K562 (cell line): Measurements from ENCODE around the gene BLTP2. TPM values are rescaled to one million over a fixed set of nuclear protein-coding genes. Genes with fewer than 3 reads are reported as not detected.
A peak's percentile ranks its signal among the peaks of the same experiment; 100 is the strongest.

ENCODE experiments used
- ARID1B ChIP-seq: fragments of 450-650 bp; IDR thresholded peaks from 2 replicates; pipeline ENCODE4 v1.6.1; 2016; ENCODE audit warnings: antibody characterized with exemption, mild to moderate bottlenecking, inconsistent platforms
- ATF3 ChIP-seq, 2 experiments: fragments of 450-650 bp in 1 of 2; sonication (generic) in 1 of 2; formaldehyde crosslinking in 1 of 2; IDR thresholded peaks in 1 of 2; conservative IDR thresholded peaks in 1 of 2; 2 replicates each; pipeline versions ENCODE4 v1.6.1 to v1.8.1; 2016 to 2023; ENCODE audit warnings: mild to moderate bottlenecking in 2 of 2, moderate library complexity in 2 of 2, inconsistent platforms in 1 of 2, missing genetic modification reagents in 1 of 2
- ATF7 ChIP-seq: fragments of 450-650 bp; IDR thresholded peaks from 2 replicates; pipeline ENCODE4 v1.7.1; 2014; ENCODE audit warnings: mild to moderate bottlenecking, moderate library complexity
- BACH1 ChIP-seq: fragments of 200-800 bp; sonication (Bioruptor generic); IDR thresholded peaks from 2 replicates; pipeline ENCODE4 v1.6.1; 2016; ENCODE audit warnings: missing genetic modification characterization, missing compliant biosample characterization
- CBX3 ChIP-seq, 2 experiments: IDR thresholded peaks; 1 replicate in 1 of 2; 2 replicates in 1 of 2; pipeline ENCODE4 v1.6.1; 2012; ENCODE audit warnings: inconsistent platforms in 2 of 2, low read length in 2 of 2, borderline replicate concordance in 1 of 2, control low read depth in 1 of 2
- CHD4 ChIP-seq: fragments of 200-600 bp; sonication (generic); IDR thresholded peaks from 3 replicates; pipeline ENCODE4 v1.6.1; 2012; ENCODE audit warnings: low read depth, mild to moderate bottlenecking, mixed read lengths, low read length, inconsistent platforms; ENCODE audit not compliant: insufficient read depth, insufficient replicate concordance, poor library complexity, severe bottlenecking
- FOXK1 ChIP-seq: sonication (generic); formaldehyde crosslinking; IDR thresholded peaks from 2 replicates; pipeline ENCODE4 v1.8.0; 2022; ENCODE audit warnings: missing genetic modification reagents, mild to moderate bottlenecking, borderline replicate concordance
- HDGF ChIP-seq: fragments of 450-650 bp; IDR thresholded peaks from 2 replicates; pipeline ENCODE4 v1.6.1; 2016
- KLF1 ChIP-seq: fragments of 450-650 bp; IDR thresholded peaks from 2 replicates; pipeline ENCODE4 v1.6.1; 2016; ENCODE audit warnings: missing genetic modification characterization, missing compliant biosample characterization
- MAFF ChIP-seq: IDR thresholded peaks from 2 replicates; pipeline ENCODE4 v1.6.1; 2012; ENCODE audit warnings: low read length, improper control_type of control experiment
- MXI1 ChIP-seq: IDR thresholded peaks from 2 replicates; pipeline ENCODE4 v1.6.1; 2011; ENCODE audit warnings: low read depth, mild to moderate bottlenecking, improper control_type of control experiment, low read length
- PKNOX1 ChIP-seq: fragments of 450-650 bp; IDR thresholded peaks from 2 replicates; pipeline ENCODE4 v1.6.1; 2016
- TBP ChIP-seq: optimal IDR thresholded peaks from 2 replicates; pipeline ENCODE3; 2011; ENCODE audit warnings: low read depth, low read length, improper control_type of control experiment
- ZFX ChIP-seq: sonication (generic); formaldehyde crosslinking; IDR thresholded peaks from 2 replicates; pipeline ENCODE4 v1.8.0; 2022; ENCODE audit warnings: mild to moderate bottlenecking, missing genetic modification reagents, moderate library complexity
- ZNF316 ChIP-seq: fragments of 450-650 bp; IDR thresholded peaks from 2 replicates; pipeline ENCODE4 v1.6.1; 2016
- ZNF408 ChIP-seq: fragments of 250-450 bp; sonication (Bioruptor Pico); IDR thresholded peaks from 2 replicates; pipeline ENCODE4 v1.4.0; 2020; ENCODE audit warnings: low read depth, mild to moderate bottlenecking, moderate library complexity
- ZNF431 ChIP-seq: sonication (generic); formaldehyde crosslinking; IDR thresholded peaks from 2 replicates; pipeline ENCODE4 v1.8.0; 2022; ENCODE audit warnings: mild to moderate bottlenecking, missing genetic modification reagents
- polyA plus RNA-seq, 8 experiments: library from polyadenylated mRNA; depleted of rRNA in 4 of 8; stranded (reverse) in 5 of 8; unstranded in 3 of 8; fragments of >200 nt; fragmentation: Nextera tagmentation in 2 of 8; fragmentation: Illumina TruSeq in 1 of 8; extraction: Ambion mirVana in 2 of 8; extraction: Trizol in 1 of 8; gene quantifications; 2 replicates each; pipeline versions ENCODE4 v1.2.1 to v1.2.3, GENCODE V29; 2011 to 2014; ENCODE audit warnings: inconsistent platforms in 1 of 8, missing spikeins in 1 of 8
- total RNA-seq, 7 experiments: library from RNA; depleted of rRNA in 6 of 7; stranded (reverse); fragments of >200 nt in 6 of 7; fragmentation: Illumina TruSeq in 2 of 7; extraction: Trizol in 2 of 7; gene quantifications; 2 replicates each; pipeline versions ENCODE4 v1.2.1 to v1.2.3, GENCODE V29; 2011 to 2021; ENCODE audit warnings: low replicate concordance in 1 of 7
- TF ChIP-seq, protein P1 (sequence below): fragments of 450-650 bp; IDR thresholded peaks from 2 replicates; pipeline ENCODE4 v1.7.1; 2018; ENCODE audit warnings: mild to moderate bottlenecking, low read depth; ENCODE audit not compliant: partially characterized antibody
- TF ChIP-seq, protein P2 (sequence below): fragments of 450-650 bp; IDR thresholded peaks from 2 replicates; pipeline ENCODE4 v1.6.1; 2017; ENCODE audit warnings: mild to moderate bottlenecking, moderate library complexity
- TF ChIP-seq, protein P3 (sequence below): fragments of 450-650 bp; formaldehyde crosslinking; IDR thresholded peaks from 2 replicates; pipeline ENCODE4 v1.4.0; 2022; ENCODE audit warnings: missing genetic modification characterization

Gene BLTP2
- total and polyA plus RNA-seq, 9 of the 15 experiments (the other 6 are each of a cell fraction or from before 2014, with no cell fraction given): 14.7 to 174 (median 103) TPM

DNA sequence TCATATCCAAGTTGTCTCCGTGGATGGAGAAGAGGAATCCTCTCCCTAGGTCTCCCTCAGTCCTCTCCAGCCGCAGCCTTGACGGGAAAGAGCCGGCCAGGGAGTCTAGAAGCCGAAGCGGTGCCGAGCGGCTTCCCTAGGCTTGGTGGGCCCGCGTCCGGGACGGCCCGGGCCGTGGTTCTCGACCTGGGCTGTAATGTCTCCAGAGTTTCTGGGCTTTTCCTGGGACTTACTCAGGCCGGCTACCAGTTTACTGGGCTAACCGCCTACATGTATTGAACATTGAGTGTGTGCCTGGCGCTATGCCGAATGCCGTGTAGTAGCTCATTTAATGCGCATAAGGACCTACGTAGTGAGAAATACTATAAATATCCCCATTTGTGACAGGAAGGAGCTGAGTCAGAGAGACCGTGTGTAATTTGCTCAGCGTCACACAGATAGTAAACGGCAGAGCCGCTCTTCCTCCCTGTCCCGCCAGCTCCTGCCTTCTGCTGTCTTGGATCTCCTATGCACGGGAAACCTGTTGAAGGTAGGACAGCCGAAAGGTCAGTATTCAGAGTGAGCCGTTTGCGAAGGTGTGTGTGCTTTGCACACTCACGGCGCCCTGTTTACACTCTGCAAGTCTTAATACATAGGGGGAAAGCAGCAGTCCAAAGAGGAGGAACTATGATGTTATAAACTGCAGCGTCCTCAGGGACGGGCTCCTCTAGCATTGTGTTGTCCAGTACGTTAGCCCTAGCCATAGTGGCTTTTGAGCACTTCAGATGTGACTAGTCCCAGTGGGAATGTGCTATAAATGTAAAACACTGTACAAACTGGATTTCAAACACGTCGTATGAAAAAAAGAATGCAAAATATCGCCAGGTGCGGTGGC, 45.4 kb downstream of the BLTP2 start (continued):
- TF ChIP-seq, protein P1, sequence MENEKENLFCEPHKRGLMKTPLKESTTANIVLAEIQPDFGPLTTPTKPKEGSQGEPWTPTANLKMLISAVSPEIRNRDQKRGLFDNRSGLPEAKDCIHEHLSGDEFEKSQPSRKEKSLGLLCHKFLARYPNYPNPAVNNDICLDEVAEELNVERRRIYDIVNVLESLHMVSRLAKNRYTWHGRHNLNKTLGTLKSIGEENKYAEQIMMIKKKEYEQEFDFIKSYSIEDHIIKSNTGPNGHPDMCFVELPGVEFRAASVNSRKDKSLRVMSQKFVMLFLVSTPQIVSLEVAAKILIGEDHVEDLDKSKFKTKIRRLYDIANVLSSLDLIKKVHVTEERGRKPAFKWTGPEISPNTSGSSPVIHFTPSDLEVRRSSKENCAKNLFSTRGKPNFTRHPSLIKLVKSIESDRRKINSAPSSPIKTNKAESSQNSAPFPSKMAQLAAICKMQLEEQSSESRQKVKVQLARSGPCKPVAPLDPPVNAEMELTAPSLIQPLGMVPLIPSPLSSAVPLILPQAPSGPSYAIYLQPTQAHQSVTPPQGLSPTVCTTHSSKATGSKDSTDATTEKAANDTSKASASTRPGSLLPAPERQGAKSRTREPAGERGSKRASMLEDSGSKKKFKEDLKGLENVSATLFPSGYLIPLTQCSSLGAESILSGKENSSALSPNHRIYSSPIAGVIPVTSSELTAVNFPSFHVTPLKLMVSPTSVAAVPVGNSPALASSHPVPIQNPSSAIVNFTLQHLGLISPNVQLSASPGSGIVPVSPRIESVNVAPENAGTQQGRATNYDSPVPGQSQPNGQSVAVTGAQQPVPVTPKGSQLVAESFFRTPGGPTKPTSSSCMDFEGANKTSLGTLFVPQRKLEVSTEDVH: peak; percentile 51
- TF ChIP-seq FOXK1: peak; percentile 55; the same call in 1 of the 2 replicates
- TF ChIP-seq PKNOX1: peak; percentile 93
- TF ChIP-seq BACH1 (tag): 0 out of 2 replicates have a peak, but pooled peaks have one; percentile 52
- TF ChIP-seq MXI1: no peak
- TF ChIP-seq ATF7: peak; percentile 28; the same call in 1 of the 2 replicates
- TF ChIP-seq MAFF: no peak
- no peak for TF ChIP-seq ZNF431 (CRISPR knock-in tag)
- peak; percentile 72 for TF ChIP-seq ZNF316
- TF ChIP-seq HDGF: 0 out of 2 replicates have a peak, but pooled peaks have one; percentile 30
- TF ChIP-seq ATF3 (IDR thresholded peaks at IDR 0.05): peak; percentile 65
- TF ChIP-seq ATF3 (CRISPR knock-in tag; conservative IDR thresholded peaks at IDR 0.05): peak; percentile 70
- no peak for TF ChIP-seq ZNF408
- TF ChIP-seq CBX3 (IDR thresholded peaks at IDR 0.05; ENCODE audit: borderline replicate concordance in 1 of 2, low read length in 2 of 2): peak in 1 of 2 experiments; percentile 37; a peak in 1 of 3 replicates
- TF ChIP-seq CHD4: no peak
- peak; percentile 77; the same call in 1 of the 2 replicates for TF ChIP-seq ZFX (CRISPR knock-in tag)
- TF ChIP-seq, protein P2, sequence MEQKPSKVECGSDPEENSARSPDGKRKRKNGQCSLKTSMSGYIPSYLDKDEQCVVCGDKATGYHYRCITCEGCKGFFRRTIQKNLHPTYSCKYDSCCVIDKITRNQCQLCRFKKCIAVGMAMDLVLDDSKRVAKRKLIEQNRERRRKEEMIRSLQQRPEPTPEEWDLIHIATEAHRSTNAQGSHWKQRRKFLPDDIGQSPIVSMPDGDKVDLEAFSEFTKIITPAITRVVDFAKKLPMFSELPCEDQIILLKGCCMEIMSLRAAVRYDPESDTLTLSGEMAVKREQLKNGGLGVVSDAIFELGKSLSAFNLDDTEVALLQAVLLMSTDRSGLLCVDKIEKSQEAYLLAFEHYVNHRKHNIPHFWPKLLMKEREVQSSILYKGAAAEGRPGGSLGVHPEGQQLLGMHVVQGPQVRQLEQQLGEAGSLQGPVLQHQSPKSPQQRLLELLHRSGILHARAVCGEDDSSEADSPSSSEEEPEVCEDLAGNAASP: no peak
- TF ChIP-seq ARID1B: peak; percentile 44
- TF ChIP-seq TBP: no peak
- TF ChIP-seq KLF1 (tag): no peak
- TF ChIP-seq, protein P3, sequence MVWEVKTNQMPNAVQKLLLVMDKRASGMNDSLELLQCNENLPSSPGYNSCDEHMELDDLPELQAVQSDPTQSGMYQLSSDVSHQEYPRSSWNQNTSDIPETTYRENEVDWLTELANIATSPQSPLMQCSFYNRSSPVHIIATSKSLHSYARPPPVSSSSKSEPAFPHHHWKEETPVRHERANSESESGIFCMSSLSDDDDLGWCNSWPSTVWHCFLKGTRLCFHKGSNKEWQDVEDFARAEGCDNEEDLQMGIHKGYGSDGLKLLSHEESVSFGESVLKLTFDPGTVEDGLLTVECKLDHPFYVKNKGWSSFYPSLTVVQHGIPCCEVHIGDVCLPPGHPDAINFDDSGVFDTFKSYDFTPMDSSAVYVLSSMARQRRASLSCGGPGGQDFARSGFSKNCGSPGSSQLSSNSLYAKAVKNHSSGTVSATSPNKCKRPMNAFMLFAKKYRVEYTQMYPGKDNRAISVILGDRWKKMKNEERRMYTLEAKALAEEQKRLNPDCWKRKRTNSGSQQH (CRISPR knock-in tag): no peak
